GM12878 (cell line): ENCODE measurements around the gene SV2B. TPM values are rescaled to one million over a fixed set of nuclear protein-coding genes. Genes with fewer than 3 reads are reported as not detected.

ENCODE experiments used
- ATAC-seq: fragments of 200-7000 bp; cut with Tn5 transposase; 3 replicates; pipeline ENCODE4 v1.9.1; 2020; ENCODE audit warnings: mild to moderate bottlenecking, moderate library complexity
- BruUV-seq: library from RNA; stranded (reverse); fragments of 400-500 nt; replicated peaks from 2 replicates; lab custom pipeline; 2021; lab: Mats Ljungman, UMichigan
- CTCF ChIA-PET: fragments of 300-600 bp; sonication (Branson Sonifier 250); formaldehyde crosslinking; extraction: SDS; loops from one replicate; lab custom pipeline; 2021; ENCODE audit warnings: inconsistent platforms; lab: Yijun Ruan, JAX
- POLR2A ChIA-PET: fragments of 350-600 bp; formaldehyde crosslinking; extraction: SDS; loops from one replicate; lab custom pipeline; 2021; ENCODE audit warnings: inconsistent platforms; lab: Charles Lee
- RAD21 ChIA-PET: fragments of 300-600 bp; sonication (Branson Sonifier 250); formaldehyde crosslinking; loops from one replicate; lab custom pipeline; 2023; ENCODE audit warnings: antibody characterized with exemption; ENCODE audit not compliant: unreplicated experiment; lab: Charles Lee
- SMC1A ChIA-PET: fragments of 300-600 bp; sonication (Branson Sonifier 250); formaldehyde crosslinking; loops from one replicate; lab custom pipeline; 2023; ENCODE audit not compliant: unreplicated experiment, uncharacterized antibody; lab: Charles Lee
- DNase-seq: peaks from one replicate; pipeline ENCODE4 v3.0.0-alpha.2; 2011; ENCODE audit warnings: low read depth, low spot score
- FAIRE-seq: peaks from 3 replicates; lab custom pipeline; 2011; peaks lifted over from hg19 to GRCh38; lab: Jason Lieb, UNC
- H2AFZ ChIP-seq: 2 replicates; pipeline ENCODE4 v1.6.0; 2011; ENCODE audit warnings: low read depth, low read length, control low read depth; ENCODE audit not compliant: control insufficient read depth
- H3K27ac ChIP-seq: 2 replicates; pipeline ENCODE4 v1.5.1; 2011; ENCODE audit warnings: control low read depth; ENCODE audit not compliant: control insufficient read depth, insufficient read depth
- H3K27me3 ChIP-seq, 2 experiments: replicated peaks in 1 of 2; 2 replicates each; pipeline versions ENCODE4 v1.6.0 to v1.6.1; 2011; ENCODE audit warnings: low read length in 1 of 2; ENCODE audit not compliant: control insufficient read depth in 2 of 2, insufficient read depth in 2 of 2
- H3K36me3 ChIP-seq, 2 experiments: 2 replicates each; pipeline ENCODE4 v1.5.1; 2011; ENCODE audit warnings: low read length in 1 of 2; ENCODE audit not compliant: control insufficient read depth in 2 of 2, insufficient read depth in 2 of 2
- H3K4me1 ChIP-seq: 2 replicates; pipeline ENCODE4 v1.6.1; 2011; ENCODE audit warnings: mild to moderate bottlenecking, low read length, moderate library complexity, mixed read lengths; ENCODE audit not compliant: control insufficient read depth, insufficient read depth
- H3K4me2 ChIP-seq: 2 replicates; pipeline ENCODE4 v1.6.0; 2011; ENCODE audit warnings: control low read depth; ENCODE audit not compliant: control insufficient read depth, insufficient read depth
- H3K4me3 ChIP-seq: fragments of 200-600 bp; sonication (generic); 2 replicates; pipeline ENCODE4 v1.5.1; 2016
- H3K79me2 ChIP-seq: 2 replicates; pipeline ENCODE4 v1.6.0; 2011; ENCODE audit warnings: low read length; ENCODE audit not compliant: control insufficient read depth, insufficient read depth
- H3K9ac ChIP-seq: 2 replicates; pipeline ENCODE4 v1.8.0; 2011; ENCODE audit warnings: low read length, control low read depth, mixed read lengths; ENCODE audit not compliant: control insufficient read depth, insufficient read depth
- H3K9me3 ChIP-seq: replicated peaks from 3 replicates; pipeline ENCODE4 v1.5.1; 2011; ENCODE audit warnings: mild to moderate bottlenecking, low read length; ENCODE audit not compliant: control insufficient read depth, insufficient read depth
- H4K20me1 ChIP-seq: 2 replicates; pipeline ENCODE4 v1.6.0; 2011; ENCODE audit not compliant: control insufficient read depth, insufficient read depth
- CEBPZ ChIP-seq: fragments of 150-350 bp; IDR thresholded peaks from 2 replicates; pipeline ENCODE4 v1.6.1; 2016; ENCODE audit warnings: low read depth, low read length
- EZH2 ChIP-seq: IDR thresholded peaks from 2 replicates; pipeline ENCODE4 v1.6.1; 2012; ENCODE audit warnings: low read depth, mild to moderate bottlenecking, control low read depth, inconsistent platforms, low read length, borderline replicate concordance; ENCODE audit not compliant: control insufficient read depth
- FOXM1 ChIP-seq: IDR thresholded peaks from 2 replicates; pipeline ENCODE4 v1.6.1; 2012; ENCODE audit warnings: low read depth, mild to moderate bottlenecking, inconsistent platforms, low read length, moderate library complexity
- MEF2A ChIP-seq: IDR thresholded peaks from 2 replicates; pipeline ENCODE4 v1.6.1; 2011; ENCODE audit warnings: low read depth, mild to moderate bottlenecking, low read length, moderate library complexity; ENCODE audit not compliant: insufficient read depth
- POLR2A ChIP-seq: IDR thresholded peaks from 2 replicates; pipeline ENCODE4 v1.6.1; 2011; ENCODE audit warnings: low read depth, mild to moderate bottlenecking, low read length
- POLR2AphosphoS2 ChIP-seq: IDR thresholded peaks from 2 replicates; pipeline ENCODE4 v1.6.1; 2011; ENCODE audit warnings: low read depth, mild to moderate bottlenecking, low read length, improper control_type of control experiment, moderate library complexity
- PRDM15 ChIP-seq: fragments of 450-650 bp; formaldehyde crosslinking; IDR thresholded peaks from 2 replicates; pipeline ENCODE4 v1.4.0; 2020; ENCODE audit warnings: mild to moderate bottlenecking, moderate library complexity
- RAD51 ChIP-seq: fragments of 450-650 bp; IDR thresholded peaks from 2 replicates; pipeline ENCODE4 v1.6.1; 2016; ENCODE audit warnings: moderate library complexity, mild to moderate bottlenecking, inconsistent platforms
- REST ChIP-seq: IDR thresholded peaks from 2 replicates; pipeline ENCODE4 v1.6.1; 2012; ENCODE audit warnings: mild to moderate bottlenecking, low read depth, low read length
- SRF ChIP-seq, 2 experiments: IDR thresholded peaks; 2 replicates each; pipeline ENCODE4 v1.6.1; 2011; ENCODE audit warnings: low read depth in 2 of 2, low read length in 2 of 2, mild to moderate bottlenecking in 1 of 2, moderate library complexity in 1 of 2
- TARDBP ChIP-seq: IDR thresholded peaks from 2 replicates; pipeline ENCODE4 v1.6.1; 2016; ENCODE audit warnings: borderline replicate concordance
- TBL1XR1 ChIP-seq: IDR thresholded peaks from 2 replicates; pipeline ENCODE4 v1.6.1; 2012; ENCODE audit warnings: low read depth, low read length, improper control_type of control experiment
- TCF3 ChIP-seq: IDR thresholded peaks from 2 replicates; pipeline ENCODE4 v1.6.1; 2012; ENCODE audit warnings: low read depth, mild to moderate bottlenecking, low read length, borderline replicate concordance; ENCODE audit not compliant: insufficient read depth
- WGBS: methylation state at CpG from one replicate; pipeline ENCODE4 v1.1.6; 2016; ENCODE audit warnings: low lambda C conversion rate; ENCODE audit not compliant: insufficient replicate concordance, insufficient coverage; ENCODE audit errors: missing lambda C conversion rate; 5-methylcytosine and 5-hydroxymethylcytosine counted together
- in situ Hi-C: fragments of 300-500 bp; cut with MboI; formaldehyde crosslinking; loops from 9 replicates; pipeline ENCODE4 v1.14.3; 2018; ENCODE audit warnings: mixed read lengths
- intact Hi-C: fragments of 100-400 bp; cut with micrococcal nuclease; formaldehyde crosslinking; loops from one replicate; pipeline ENCODE4 v1.14.2; 2022; ENCODE audit not compliant: unreplicated experiment
- polyA plus RNA-seq, 11 experiments: library from polyadenylated mRNA; depleted of rRNA in 4 of 11; unstranded in 6 of 11; stranded (reverse) in 5 of 11; fragments of >200 nt; fragmentation: Nextera tagmentation in 4 of 11; fragmentation: Illumina TruSeq in 1 of 11; extraction: Ambion mirVana in 4 of 11; extraction: Trizol in 1 of 11; gene quantifications; 1 replicate in 1 of 11; 2 replicates in 10 of 11; pipeline versions ENCODE4 v1.2.1 to v1.2.3, GENCODE V29; 2011 to 2016; ENCODE audit warnings: inconsistent platforms in 2 of 11, missing spikeins in 2 of 11, low read depth in 1 of 11
- total RNA-seq, 4 experiments: library from RNA; depleted of rRNA in 3 of 4; stranded (reverse); fragments of >200 nt in 3 of 4; fragmentation: Illumina TruSeq in 1 of 4; extraction: Trizol in 1 of 4; gene quantifications; 2 replicates each; pipeline versions ENCODE4 v1.2.1 to v1.2.3, GENCODE V29; 2013 to 2021

Gene SV2B
- total and polyA plus RNA-seq, 10 of the 15 experiments (the other 5 are each of a cell fraction or from before 2014, with no cell fraction given) = 0.03 to 1.7 (median 1.3) TPM

- TF ChIP-seq POLR2AphosphoS2 = no peak
- TF ChIP-seq MEF2A = no peak
- no peak for TF ChIP-seq REST
- no peak for TF ChIP-seq RAD51
- TF ChIP-seq SRF (IDR thresholded peaks at IDR 0.05; ENCODE audit: low read depth in 2 of 2, low read length in 2 of 2) = no peak
- no peak for TF ChIP-seq TBL1XR1
- TF ChIP-seq FOXM1 = no peak
- TF ChIP-seq CEBPZ = no peak
- TF ChIP-seq EZH2 = no peak
- TF ChIP-seq TARDBP = no peak
- no peak for TF ChIP-seq TCF3
- TF ChIP-seq PRDM15 (CRISPR knock-in tag) = no peak
- TF ChIP-seq POLR2A = no peak
- ATAC-seq (no peak), FAIRE-seq (no peak), DNase-seq (no peak)
- H2AFZ ChIP-seq = no peak overlapping the region
- no peak overlapping the region for H3K27ac ChIP-seq
- no peaks in the 10 kb centered on the region for H3K27me3 ChIP-seq
- 11% methylated on average over 2 of the region's 2 CpGs for WGBS
- intact Hi-C loops = no loop called here
- no peaks in the 10 kb centered on the region for H4K20me1 ChIP-seq
- SMC1A ChIA-PET = no interaction called here
- no peaks in the 10 kb centered on the region for H3K4me1 ChIP-seq
- no peak overlapping the region for H3K9ac ChIP-seq
- no peaks in the 10 kb centered on the region for H3K36me3 ChIP-seq
- POLR2A ChIA-PET = no interaction called here
- RAD21 ChIA-PET = no interaction called here
- no TSS peak for BruUV-seq
- in situ Hi-C loops = no loop called here
- no peak overlapping the region for H3K4me3 ChIP-seq
- H3K79me2 ChIP-seq = no peaks in the 10 kb centered on the region
- CTCF ChIA-PET = no interaction called here
- H3K4me2 ChIP-seq = no peak overlapping the region
- H3K9me3 ChIP-seq = no peaks in the 10 kb centered on the region
Observed at GRCh38 chr15:91346259-91346658, 246.2 kb downstream of the SV2B start.
